HG02588 (cell line): ENCODE results near the gene CPNE4.

Experiments
- ATAC-seq: cut with Tn5 transposase; IDR thresholded peaks from one replicate; pipeline ENCODE4 v1.9.1; 2021; ENCODE audit warnings: mild to moderate bottlenecking, moderate library complexity; ENCODE audit not compliant: unreplicated experiment

CPNE4 gene

GRCh38 chr3:131549340-131549739 is 485.5 kb downstream of the CPNE4 start:
- ATAC-seq = no peak

- no peak for ATAC-seq
Measured at GRCh38 chr3:131547585-131547984, 487.2 kb downstream of the CPNE4 start.

GRCh38 chr3:131546441-131546840 is 488.4 kb downstream of the CPNE4 start:
- ATAC-seq = no peak

GRCh38 chr3:131544557-131544956 is 490.3 kb downstream of the CPNE4 start:
- ATAC-seq = no peak

- ATAC-seq = no peak
Measured at GRCh38 chr3:131543714-131544113, 491.1 kb downstream of the CPNE4 start.

GRCh38 chr3:131541288-131541687 is 493.5 kb downstream of the CPNE4 start:
- ATAC-seq = no peak

GRCh38 chr3:131540821-131541220 is 494.0 kb downstream of the CPNE4 start:
- no peak for ATAC-seq

- no peak for ATAC-seq
Measured at GRCh38 chr3:131540143-131540542, 494.7 kb downstream of the CPNE4 start.

GRCh38 chr3:131538968-131539367 is 495.8 kb downstream of the CPNE4 start:
- no peak for ATAC-seq

GRCh38 chr3:131537531-131537930 is 497.3 kb downstream of the CPNE4 start:
- no peak for ATAC-seq

GRCh38 chr3:131535596-131535995 is 499.2 kb downstream of the CPNE4 start:
- ATAC-seq = no peak

- ATAC-seq = no peak
Measured at GRCh38 chr3:131535131-131535530, 499.7 kb downstream of the CPNE4 start.

GRCh38 chr3:131532645-131533044 is 502.2 kb downstream of the CPNE4 start:
- ATAC-seq = no peak

GRCh38 chr3:131530843-131531242 is 504.0 kb downstream of the CPNE4 start:
- no peak for ATAC-seq

GRCh38 chr3:131530388-131530787 is 504.4 kb downstream of the CPNE4 start:
- ATAC-seq = no peak

GRCh38 chr3:131526801-131527347 is 507.9 kb downstream of the CPNE4 start:
- no peak for ATAC-seq

GRCh38 chr3:131518680-131519079 is 516.1 kb downstream of the CPNE4 start:
- no peak for ATAC-seq

- ATAC-seq = no peak
Measured at GRCh38 chr3:131505421-131505820, 529.4 kb downstream of the CPNE4 start.

GRCh38 chr3:131503320-131503635 is 531.5 kb downstream of the CPNE4 start:
- no peak for ATAC-seq

GRCh38 chr3:131502530-131503319 is 532.1 kb downstream of the CPNE4 start, which contains the start of gene MRPL3:
Gene MRPL3 (minus strand): TSS chr3:131502971. CDS start chr3:131502821, 150 bp downstream.
- peak; percentile 97 for ATAC-seq

- no peak for ATAC-seq
Measured at GRCh38 chr3:131501949-131502348, 532.9 kb downstream of the CPNE4 start.

GRCh38 chr3:131494706-131495105 is 540.1 kb downstream of the CPNE4 start:
- ATAC-seq = no peak

- no peak for ATAC-seq
Measured at GRCh38 chr3:131491775-131492174, 543.0 kb downstream of the CPNE4 start.
